Measurements from ENCODE around the gene ATG4C. TPM values are rescaled to one million over a fixed set of nuclear protein-coding genes. Genes with fewer than 3 reads are reported as not detected.

The ATG4C gene
- total RNA-seq, 1 donor from 2014 or later = 7.3 TPM

GRCh38 chr1:62794053-62794452 lies 10.1 kb downstream of the ATG4C start:
- Mint-ChIP-seq H3K9me3 (ENCODE audit: unreplicated experiment) (no peaks in the 10 kb centered on the region), H3K4me1 (ENCODE audit: unreplicated experiment) (no peaks in the 10 kb centered on the region), H3K27ac (ENCODE audit: unreplicated experiment) (no peak overlapping the region), H3K27me3 (ENCODE audit: unreplicated experiment) (no peaks in the 10 kb centered on the region), H3K4me3 (ENCODE audit: unreplicated experiment) (no peak overlapping the region), H3K36me3 (ENCODE audit: low read depth, unreplicated experiment) (no peaks in the 10 kb centered on the region)
- DNase-seq (ENCODE audit: low spot score) = no peak
- no peak for TF ChIP-seq CTCF (IDR thresholded peaks at IDR 0.05; ENCODE audit: unreplicated experiment)

GRCh38 chr1:62796221-62796620 lies 12.3 kb downstream of the ATG4C start:
- Mint-ChIP-seq H3K4me3 (ENCODE audit: unreplicated experiment) (no peak overlapping the region), H3K27ac (ENCODE audit: unreplicated experiment) (no peak overlapping the region), H3K36me3 (ENCODE audit: low read depth, unreplicated experiment) (no peaks in the 10 kb centered on the region), H3K27me3 (ENCODE audit: unreplicated experiment) (no peaks in the 10 kb centered on the region), H3K9me3 (ENCODE audit: unreplicated experiment) (no peaks in the 10 kb centered on the region), H3K4me1 (ENCODE audit: unreplicated experiment) (no peaks in the 10 kb centered on the region)
- DNase-seq (ENCODE audit: low spot score) = no peak
- no peak for TF ChIP-seq CTCF (IDR thresholded peaks at IDR 0.05; ENCODE audit: unreplicated experiment)

- Mint-ChIP-seq H3K9me3 (ENCODE audit: unreplicated experiment) (no peaks in the 10 kb centered on the region), H3K36me3 (ENCODE audit: low read depth, unreplicated experiment) (peaks cover 4% of the 10 kb centered on the region), H3K4me1 (ENCODE audit: unreplicated experiment) (no peaks in the 10 kb centered on the region), H3K4me3 (ENCODE audit: unreplicated experiment) (no peak overlapping the region), H3K27ac (ENCODE audit: unreplicated experiment) (no peak overlapping the region), H3K27me3 (ENCODE audit: unreplicated experiment) (peaks cover 3% of the 10 kb centered on the region)
- no peak for DNase-seq (ENCODE audit: low spot score)
- no peak for TF ChIP-seq CTCF (IDR thresholded peaks at IDR 0.05; ENCODE audit: unreplicated experiment)
These were observed 15.8 kb downstream of the ATG4C start for GRCh38 chr1:62799688-62800087.

GRCh38 chr1:62800281-62800680 lies 16.3 kb downstream of the ATG4C start:
- Mint-ChIP-seq H3K27ac (ENCODE audit: unreplicated experiment) (no peak overlapping the region), H3K4me3 (ENCODE audit: unreplicated experiment) (no peak overlapping the region), H3K9me3 (ENCODE audit: unreplicated experiment) (no peaks in the 10 kb centered on the region), H3K27me3 (ENCODE audit: unreplicated experiment) (peaks cover 3% of the 10 kb centered on the region), H3K36me3 (ENCODE audit: low read depth, unreplicated experiment) (peaks cover 4% of the 10 kb centered on the region), H3K4me1 (ENCODE audit: unreplicated experiment) (no peaks in the 10 kb centered on the region)
- no peak for DNase-seq (ENCODE audit: low spot score)
- no peak for TF ChIP-seq CTCF (IDR thresholded peaks at IDR 0.05; ENCODE audit: unreplicated experiment)

- H3K36me3 Mint-ChIP-seq (ENCODE audit: low read depth, unreplicated experiment) = peaks cover 4% of the 10 kb centered on the region
- no peaks in the 10 kb centered on the region for H3K4me1 Mint-ChIP-seq (ENCODE audit: unreplicated experiment)
- H3K27me3 Mint-ChIP-seq (ENCODE audit: unreplicated experiment) = peaks cover 3% of the 10 kb centered on the region
- no peak for DNase-seq (ENCODE audit: low spot score)
- H3K27ac Mint-ChIP-seq (ENCODE audit: unreplicated experiment) = no peak overlapping the region
- H3K4me3 Mint-ChIP-seq (ENCODE audit: unreplicated experiment) = no peak overlapping the region
- TF ChIP-seq CTCF (IDR thresholded peaks at IDR 0.05; ENCODE audit: unreplicated experiment) = no peak
- no peaks in the 10 kb centered on the region for H3K9me3 Mint-ChIP-seq (ENCODE audit: unreplicated experiment)
These were observed 16.9 kb downstream of the ATG4C start for GRCh38 chr1:62800825-62801306.

Data from endothelial cell (in vitro differentiated cells).